Neutrophil (primary cell): ENCODE measurements around the gene CLMN.

ENCODE experiments used
- H3K27ac ChIP-seq: fragments of 200-600 bp; sonication (generic); 2 replicates; pipeline ENCODE4 v1.5.1; 2016; ENCODE audit warnings: mild to moderate bottlenecking, moderate library complexity
- H3K27me3 ChIP-seq: fragments of 200-600 bp; sonication (generic); 2 replicates; pipeline ENCODE4 v1.6.0; 2016; ENCODE audit warnings: mild to moderate bottlenecking
- H3K36me3 ChIP-seq: fragments of 200-600 bp; sonication (generic); 2 replicates; pipeline ENCODE4 v1.5.1; 2017
- H3K4me1 ChIP-seq, 2 experiments: fragments of 200-600 bp in 1 of 2; sonication (generic) in 1 of 2; 1 replicate in 1 of 2; 2 replicates in 1 of 2; pipeline versions ENCODE4 v1.5.1 to v1.6.1; 2013 to 2016; ENCODE audit warnings: low read depth in 1 of 2, low read length in 1 of 2, mild to moderate bottlenecking in 1 of 2, moderate library complexity in 1 of 2; ENCODE audit not compliant: control insufficient read depth in 1 of 2, insufficient read depth in 1 of 2
- H3K4me3 ChIP-seq, 2 experiments: fragments of 200-600 bp in 1 of 2; sonication (generic) in 1 of 2; 1 replicate in 1 of 2; 2 replicates in 1 of 2; pipeline ENCODE4 v1.5.1; 2013 to 2016; ENCODE audit warnings: low read depth in 1 of 2, low read length in 1 of 2, mild to moderate bottlenecking in 1 of 2, moderate library complexity in 1 of 2
- H3K9me3 ChIP-seq: fragments of 200-600 bp; sonication (generic); 2 replicates; pipeline ENCODE4 v1.5.1; 2016
- CTCF ChIP-seq: fragments of 200-600 bp; sonication (generic); IDR thresholded peaks from 2 replicates; pipeline ENCODE4 v1.5.1; 2016; ENCODE audit warnings: antibody characterized with exemption

The CLMN gene

GRCh38 chr14:95305145-95305544 lies 14.6 kb downstream of the CLMN start:
- Histone ChIP-seq H3K4me1 (no peaks in the 10 kb centered on the region), H3K27ac (no peak overlapping the region)

DNA sequence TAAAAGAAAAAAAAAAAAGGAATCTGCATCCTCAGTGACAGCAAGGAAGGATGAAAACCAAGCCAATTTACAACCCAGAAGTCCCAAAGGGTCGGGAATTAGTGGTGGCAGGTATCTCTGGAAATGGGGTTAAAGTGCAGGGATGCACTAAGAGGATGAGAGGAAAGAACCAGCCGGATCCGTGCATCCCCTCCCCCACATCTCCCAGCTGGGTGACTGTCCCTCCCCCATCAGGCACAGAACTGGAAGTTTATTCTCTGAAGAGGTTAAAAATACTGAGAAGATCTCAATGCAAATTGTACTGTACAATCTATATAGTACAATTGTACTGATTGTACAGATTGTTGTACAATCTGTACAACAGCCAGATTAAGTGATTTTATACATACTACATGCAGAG lies 15.4 kb downstream of the CLMN start:
- H3K4me3 ChIP-seq, result no peak overlapping the region
- TF ChIP-seq CTCF, result no peak
- no peaks in the 10 kb centered on the region for H3K4me1 ChIP-seq
- no peak overlapping the region for H3K27ac ChIP-seq
- no peaks in the 10 kb centered on the region for H3K9me3 ChIP-seq
- H3K27me3 ChIP-seq, result no peaks in the 10 kb centered on the region
- no peaks in the 10 kb centered on the region for H3K36me3 ChIP-seq

More at GRCh38 chr14:95305145-95305544, 14.6 kb downstream of the CLMN start:
- no peak for TF ChIP-seq CTCF
- no peaks in the 10 kb centered on the region for H3K9me3 ChIP-seq
- no peaks in the 10 kb centered on the region for H3K27me3 ChIP-seq
- H3K36me3 ChIP-seq, result no peaks in the 10 kb centered on the region
- no peak overlapping the region for H3K4me3 ChIP-seq

DNA sequence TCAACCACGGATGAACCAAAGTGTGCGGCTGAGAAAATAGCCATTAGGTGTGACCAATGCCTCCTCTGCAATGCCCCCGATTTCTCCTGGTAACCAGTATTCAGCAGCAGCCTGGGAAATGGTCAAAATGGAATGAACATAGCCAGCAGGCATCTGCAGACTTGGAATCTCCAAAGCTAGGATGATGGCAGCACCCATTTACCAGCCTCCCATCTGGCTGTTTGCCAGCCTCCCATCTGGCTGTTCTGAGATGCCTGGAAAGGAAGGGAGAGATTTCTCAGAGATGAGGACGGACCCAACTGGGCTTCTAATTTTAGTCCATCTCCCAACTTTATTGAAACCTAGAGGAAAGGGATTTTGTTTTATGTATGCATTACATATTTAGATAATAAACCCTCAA lies 16.2 kb downstream of the CLMN start:
- Histone ChIP-seq H3K4me1 (no peaks in the 10 kb centered on the region), H3K27ac (no peak overlapping the region), H3K27me3 (no peaks in the 10 kb centered on the region), H3K36me3 (no peaks in the 10 kb centered on the region), H3K9me3 (no peaks in the 10 kb centered on the region), H3K4me3 (no peak overlapping the region)
- no peak for TF ChIP-seq CTCF

DNA sequence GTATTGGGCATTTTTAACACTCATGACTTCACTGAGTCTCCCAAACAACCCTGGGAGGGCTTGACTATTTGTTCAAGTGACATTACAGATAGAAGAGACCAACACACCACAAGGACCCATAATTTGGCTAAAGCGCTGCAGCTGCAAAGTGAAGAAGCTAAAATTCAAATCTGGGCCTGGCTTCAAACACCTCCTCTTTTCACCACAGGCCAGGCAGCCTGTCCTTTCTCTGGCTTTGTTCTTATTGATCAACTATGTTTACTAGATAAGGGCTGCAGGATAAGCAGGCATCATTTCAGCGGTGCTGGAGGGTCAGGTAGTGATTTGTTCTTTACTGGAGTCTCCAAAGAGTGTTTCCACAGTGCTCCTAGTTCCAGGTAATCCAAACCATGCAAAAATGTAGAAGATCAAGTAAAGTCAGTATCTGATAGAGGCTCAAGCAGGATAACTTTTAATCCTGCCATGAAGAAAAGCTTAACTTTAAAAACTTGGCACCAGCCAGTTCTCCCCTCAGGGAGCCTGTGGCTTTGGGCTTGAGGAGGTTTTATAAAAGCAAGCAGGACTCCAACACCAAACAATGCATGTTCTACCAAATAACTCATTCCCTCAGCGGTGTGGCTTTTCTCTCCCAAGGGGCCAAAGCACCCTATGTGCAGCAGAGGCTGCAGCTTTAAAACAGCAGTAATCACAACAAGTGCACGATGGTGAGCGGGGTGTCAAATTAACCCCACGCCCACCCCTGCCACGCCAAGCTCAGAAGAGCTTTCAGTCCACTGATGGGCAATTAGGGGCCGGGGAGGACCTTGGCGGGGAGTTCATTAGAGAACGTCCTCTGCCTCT lies 16.8 kb downstream of the CLMN start:
- no peak overlapping the region for H3K4me3 ChIP-seq
- no peaks in the 10 kb centered on the region for H3K4me1 ChIP-seq
- H3K27me3 ChIP-seq, result no peaks in the 10 kb centered on the region
- H3K27ac ChIP-seq, result no peak overlapping the region
- H3K9me3 ChIP-seq, result no peaks in the 10 kb centered on the region
- no peak for TF ChIP-seq CTCF
- no peaks in the 10 kb centered on the region for H3K36me3 ChIP-seq

DNA sequence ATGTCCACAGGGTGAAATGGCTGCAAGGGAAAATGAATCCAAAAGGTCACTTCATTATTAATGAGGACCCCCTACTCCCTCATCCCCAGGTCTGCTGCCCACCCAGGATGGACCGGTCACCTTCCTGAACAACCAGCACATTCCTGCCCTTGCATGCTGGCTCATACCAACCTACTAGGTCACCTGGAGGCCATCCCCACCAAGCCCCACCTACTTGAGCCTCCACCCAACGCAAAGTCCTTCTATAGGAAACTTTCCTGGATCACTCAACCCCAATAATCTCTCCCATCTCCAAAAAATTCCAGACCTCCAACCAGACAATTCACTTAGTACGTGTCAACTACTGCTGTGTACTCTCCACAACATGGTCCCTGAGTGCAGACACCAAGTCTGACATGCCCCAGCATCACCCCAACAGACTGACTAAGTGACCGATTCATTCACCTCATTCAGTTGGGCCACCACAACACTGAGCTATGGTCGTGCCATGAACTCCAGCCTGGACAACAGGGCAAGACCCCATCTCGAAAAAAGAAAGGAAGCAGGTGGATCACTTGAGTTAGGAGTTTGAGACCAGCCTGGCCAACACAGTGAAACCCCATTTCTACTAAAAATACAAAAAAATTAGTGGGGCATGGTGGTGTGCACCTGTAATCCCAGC lies 18.1 kb downstream of the CLMN start:
- Histone ChIP-seq H3K9me3 (no peaks in the 10 kb centered on the region), H3K27ac (no peak overlapping the region), H3K27me3 (no peaks in the 10 kb centered on the region), H3K4me3 (no peak overlapping the region), H3K4me1 (no peaks in the 10 kb centered on the region), H3K36me3 (no peaks in the 10 kb centered on the region)
- no peak for TF ChIP-seq CTCF
